ENCODE measurements around the gene SEPTIN10.

DNA sequence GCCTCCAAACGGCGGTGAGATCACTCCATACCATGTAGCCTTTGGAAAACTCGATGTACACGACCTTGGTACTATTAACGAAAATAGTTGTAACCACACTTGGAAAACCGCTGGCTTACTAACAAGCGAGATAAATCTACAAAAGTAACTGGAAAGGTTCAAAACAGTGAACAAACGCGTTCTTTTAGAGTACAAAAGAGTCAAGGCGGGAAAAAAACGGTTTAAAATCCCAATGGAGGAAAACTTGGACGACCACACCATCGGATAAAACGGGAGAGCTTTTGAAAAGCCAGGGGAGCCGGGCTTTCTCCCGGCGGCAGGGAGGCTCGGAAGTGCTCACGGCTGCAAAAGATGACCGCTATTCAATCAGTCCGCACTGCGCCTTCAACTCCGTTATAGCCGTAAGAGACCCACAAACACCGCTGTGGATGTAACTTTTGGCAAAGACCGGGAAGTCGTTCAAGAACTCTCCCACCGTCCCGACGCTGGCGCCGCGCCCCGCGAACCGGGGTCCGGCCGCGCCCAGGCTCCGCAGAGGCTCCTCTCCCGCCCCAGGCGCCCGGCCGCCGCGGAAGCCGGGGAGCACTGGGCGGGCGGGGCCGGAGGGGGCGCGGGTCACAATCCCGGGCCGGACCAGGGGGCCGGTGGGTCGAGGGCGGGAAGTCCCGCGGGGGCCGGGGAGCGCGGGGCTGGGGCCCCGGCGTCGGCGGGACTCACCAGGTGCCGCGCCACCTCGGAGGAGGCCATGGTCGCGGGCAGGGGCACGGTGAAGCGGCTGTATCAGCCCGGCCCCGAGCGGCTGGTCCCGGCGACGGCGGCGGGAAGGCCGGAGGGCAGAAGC is 465 bp downstream of the SEPTIN10 start:
- TF ChIP-seq POLR2AphosphoS5 (IDR thresholded peaks at IDR 0.05; ENCODE audit: low read depth) (no peak), EZH2 (IDR thresholded peaks at IDR 0.05; ENCODE audit: low read depth, unreplicated experiment) (no peak), EZH2phosphoT487 (IDR thresholded peaks at IDR 0.05; ENCODE audit: unreplicated experiment) (no peak), JUNB (IDR thresholded peaks at IDR 0.05; ENCODE audit: unreplicated experiment) (no peak)
- TF ChIP-seq, protein P1, sequence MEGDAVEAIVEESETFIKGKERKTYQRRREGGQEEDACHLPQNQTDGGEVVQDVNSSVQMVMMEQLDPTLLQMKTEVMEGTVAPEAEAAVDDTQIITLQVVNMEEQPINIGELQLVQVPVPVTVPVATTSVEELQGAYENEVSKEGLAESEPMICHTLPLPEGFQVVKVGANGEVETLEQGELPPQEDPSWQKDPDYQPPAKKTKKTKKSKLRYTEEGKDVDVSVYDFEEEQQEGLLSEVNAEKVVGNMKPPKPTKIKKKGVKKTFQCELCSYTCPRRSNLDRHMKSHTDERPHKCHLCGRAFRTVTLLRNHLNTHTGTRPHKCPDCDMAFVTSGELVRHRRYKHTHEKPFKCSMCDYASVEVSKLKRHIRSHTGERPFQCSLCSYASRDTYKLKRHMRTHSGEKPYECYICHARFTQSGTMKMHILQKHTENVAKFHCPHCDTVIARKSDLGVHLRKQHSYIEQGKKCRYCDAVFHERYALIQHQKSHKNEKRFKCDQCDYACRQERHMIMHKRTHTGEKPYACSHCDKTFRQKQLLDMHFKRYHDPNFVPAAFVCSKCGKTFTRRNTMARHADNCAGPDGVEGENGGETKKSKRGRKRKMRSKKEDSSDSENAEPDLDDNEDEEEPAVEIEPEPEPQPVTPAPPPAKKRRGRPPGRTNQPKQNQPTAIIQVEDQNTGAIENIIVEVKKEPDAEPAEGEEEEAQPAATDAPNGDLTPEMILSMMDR (conservative IDR thresholded peaks at IDR 0.05; ENCODE audit: low read depth in 2 of 2), result no peak
- TF ChIP-seq, protein P2, sequence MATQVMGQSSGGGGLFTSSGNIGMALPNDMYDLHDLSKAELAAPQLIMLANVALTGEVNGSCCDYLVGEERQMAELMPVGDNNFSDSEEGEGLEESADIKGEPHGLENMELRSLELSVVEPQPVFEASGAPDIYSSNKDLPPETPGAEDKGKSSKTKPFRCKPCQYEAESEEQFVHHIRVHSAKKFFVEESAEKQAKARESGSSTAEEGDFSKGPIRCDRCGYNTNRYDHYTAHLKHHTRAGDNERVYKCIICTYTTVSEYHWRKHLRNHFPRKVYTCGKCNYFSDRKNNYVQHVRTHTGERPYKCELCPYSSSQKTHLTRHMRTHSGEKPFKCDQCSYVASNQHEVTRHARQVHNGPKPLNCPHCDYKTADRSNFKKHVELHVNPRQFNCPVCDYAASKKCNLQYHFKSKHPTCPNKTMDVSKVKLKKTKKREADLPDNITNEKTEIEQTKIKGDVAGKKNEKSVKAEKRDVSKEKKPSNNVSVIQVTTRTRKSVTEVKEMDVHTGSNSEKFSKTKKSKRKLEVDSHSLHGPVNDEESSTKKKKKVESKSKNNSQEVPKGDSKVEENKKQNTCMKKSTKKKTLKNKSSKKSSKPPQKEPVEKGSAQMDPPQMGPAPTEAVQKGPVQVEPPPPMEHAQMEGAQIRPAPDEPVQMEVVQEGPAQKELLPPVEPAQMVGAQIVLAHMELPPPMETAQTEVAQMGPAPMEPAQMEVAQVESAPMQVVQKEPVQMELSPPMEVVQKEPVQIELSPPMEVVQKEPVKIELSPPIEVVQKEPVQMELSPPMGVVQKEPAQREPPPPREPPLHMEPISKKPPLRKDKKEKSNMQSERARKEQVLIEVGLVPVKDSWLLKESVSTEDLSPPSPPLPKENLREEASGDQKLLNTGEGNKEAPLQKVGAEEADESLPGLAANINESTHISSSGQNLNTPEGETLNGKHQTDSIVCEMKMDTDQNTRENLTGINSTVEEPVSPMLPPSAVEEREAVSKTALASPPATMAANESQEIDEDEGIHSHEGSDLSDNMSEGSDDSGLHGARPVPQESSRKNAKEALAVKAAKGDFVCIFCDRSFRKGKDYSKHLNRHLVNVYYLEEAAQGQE (IDR thresholded peaks at IDR 0.05; ENCODE audit: unreplicated experiment), result no peak
